IPS-11a (cell line): Measurements from ENCODE around the gene USP47.
A peak's percentile ranks its signal among the peaks of the same experiment; 100 is the strongest.

Experiments used
- H3K4me3 ChIP-seq: one replicate; pipeline ENCODE4 v1.5.1; 2013; ENCODE audit warnings: low read depth, low read length, control low read depth

Gene USP47

DNA sequence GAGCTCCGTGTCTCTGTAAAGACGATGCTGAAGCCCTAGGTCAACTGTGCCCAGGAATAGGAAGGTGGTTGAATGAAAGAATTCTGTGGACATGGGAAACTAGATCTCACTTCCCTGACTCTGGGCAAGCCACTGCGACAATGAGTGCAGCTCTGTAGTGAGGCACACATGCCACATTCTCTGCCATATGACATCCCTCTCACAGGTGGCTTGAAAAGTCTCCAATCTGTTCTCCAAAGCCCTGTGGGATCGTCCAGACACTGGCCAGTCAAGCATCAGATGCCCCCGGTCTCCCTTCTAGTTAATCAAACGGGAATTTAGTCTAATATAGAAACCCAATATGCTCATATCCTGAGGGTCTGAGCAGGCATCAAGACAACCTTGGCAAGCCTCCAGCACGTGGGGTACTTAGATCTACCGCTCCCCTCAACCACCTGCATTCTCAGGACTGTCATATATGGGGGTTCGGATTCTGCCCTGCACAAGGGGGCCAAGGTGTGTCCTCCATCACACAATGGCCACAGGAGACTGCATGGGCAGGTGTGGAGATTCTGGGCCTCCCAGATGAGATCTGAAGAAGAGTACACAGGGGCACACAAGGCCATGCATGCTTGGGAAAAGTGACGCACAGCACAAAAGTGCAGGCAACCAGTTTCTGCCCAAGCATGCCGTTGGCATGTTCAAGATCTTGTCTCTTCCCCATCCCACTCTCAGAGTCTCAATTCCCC lies 154.7 kb downstream of the USP47 start:
- H3K4me3 ChIP-seq = no peak overlapping the region

DNA sequence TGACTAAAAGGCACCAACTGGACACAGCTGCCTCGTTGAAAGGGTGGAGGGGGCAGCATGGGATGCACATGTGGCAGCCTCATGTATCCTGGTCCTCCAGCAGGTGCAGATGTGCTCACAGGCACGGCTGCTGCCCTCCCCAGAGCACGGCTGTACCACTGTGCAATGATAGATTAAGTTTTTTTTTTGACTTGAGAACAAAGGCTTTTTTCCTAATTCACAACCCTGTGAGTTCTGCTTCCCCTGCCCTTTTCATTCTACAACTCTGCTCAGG lies 155.2 kb downstream of the USP47 start:
- no peak overlapping the region for H3K4me3 ChIP-seq

DNA sequence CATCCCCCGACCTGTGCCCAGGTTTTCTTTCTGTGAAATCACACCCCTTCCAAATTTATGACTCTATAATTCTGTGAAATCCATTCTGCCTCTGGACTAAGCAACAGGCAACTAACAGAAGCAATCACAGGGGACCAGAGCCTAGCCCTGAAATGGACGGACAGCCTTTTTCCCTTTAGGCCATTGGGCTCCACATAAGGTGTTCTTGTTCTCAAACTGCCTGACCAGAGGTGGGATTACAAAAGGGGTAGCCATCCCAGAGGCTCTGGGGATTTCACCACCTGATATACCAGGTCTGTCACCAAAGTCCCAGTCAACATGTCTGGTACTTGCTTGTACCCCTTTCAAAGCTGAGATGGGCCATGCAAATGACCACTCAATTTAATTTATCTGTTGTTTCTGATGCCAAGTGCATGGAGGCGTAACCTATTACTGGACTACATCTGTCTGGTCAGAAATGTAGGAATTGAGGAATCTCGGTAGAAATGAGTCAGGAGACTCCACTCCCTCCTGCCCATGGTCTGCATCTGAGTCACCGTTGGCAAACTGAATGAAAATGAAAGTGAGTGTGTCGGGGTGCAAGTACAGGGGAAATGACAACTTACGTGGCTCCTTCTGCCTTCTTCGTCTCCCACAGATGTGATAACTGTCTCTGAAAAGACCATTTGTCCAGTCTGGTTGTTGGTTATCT lies 156.5 kb downstream of the USP47 start:
- no peak overlapping the region for H3K4me3 ChIP-seq

DNA sequence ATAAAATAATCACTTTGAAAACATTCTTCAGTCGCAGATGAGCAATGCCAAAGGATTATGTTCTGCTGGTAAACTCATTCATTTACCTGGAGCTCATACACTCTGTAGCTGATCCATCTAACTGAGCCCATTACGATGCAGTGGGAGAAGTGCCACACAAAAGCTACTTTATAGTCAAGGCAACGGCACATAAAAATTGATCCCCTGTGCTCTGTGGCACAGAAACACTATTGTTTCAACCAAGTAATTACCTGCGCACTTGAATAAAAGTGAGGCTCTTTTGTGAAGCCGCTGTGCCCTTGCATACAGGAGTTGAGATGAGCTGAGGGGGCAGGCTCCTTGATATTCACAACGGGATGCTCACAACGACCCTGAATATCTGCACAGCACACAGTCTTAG lies 159.4 kb downstream of the USP47 start:
- no peak overlapping the region for H3K4me3 ChIP-seq

DNA sequence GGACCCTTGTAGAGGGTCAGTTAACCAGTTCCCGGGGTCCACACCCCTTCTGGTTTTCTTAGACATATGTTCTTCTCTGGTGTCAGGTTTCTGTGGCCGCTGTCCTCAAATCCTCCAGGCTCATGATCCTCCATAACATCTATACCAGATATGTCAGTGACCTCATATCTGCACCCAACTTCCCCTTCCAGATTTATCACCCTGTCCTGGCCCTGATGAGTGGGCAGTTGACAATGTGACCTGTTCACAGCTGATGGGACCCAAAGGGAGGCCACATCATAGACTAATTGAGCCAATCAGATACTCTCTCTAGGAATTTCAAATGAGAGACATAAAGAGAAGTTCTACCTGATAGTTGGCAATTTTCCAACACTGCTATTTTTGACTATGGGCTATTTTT lies 161.6 kb downstream of the USP47 start:
- H3K4me3 ChIP-seq = no peak overlapping the region

DNA sequence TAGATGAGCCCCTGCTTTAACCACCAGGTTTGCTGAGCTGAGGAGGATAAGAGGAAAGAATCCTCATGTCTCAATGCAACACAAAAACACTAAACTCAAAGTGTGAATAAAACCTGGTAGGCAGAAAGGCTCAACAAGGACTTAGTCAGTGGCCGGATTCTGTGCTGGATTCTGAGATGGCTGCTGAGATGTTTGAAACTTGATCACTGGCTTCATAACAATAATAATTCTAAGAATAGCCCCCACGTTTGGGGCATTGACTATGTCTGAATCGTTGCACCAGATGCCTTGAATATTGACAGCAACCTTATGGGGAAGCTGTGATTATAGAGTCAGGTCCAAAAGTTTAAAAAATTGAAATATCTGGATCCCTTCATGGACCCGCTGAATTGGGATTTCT lies 162.0 kb downstream of the USP47 start:
- no peak overlapping the region for H3K4me3 ChIP-seq

DNA sequence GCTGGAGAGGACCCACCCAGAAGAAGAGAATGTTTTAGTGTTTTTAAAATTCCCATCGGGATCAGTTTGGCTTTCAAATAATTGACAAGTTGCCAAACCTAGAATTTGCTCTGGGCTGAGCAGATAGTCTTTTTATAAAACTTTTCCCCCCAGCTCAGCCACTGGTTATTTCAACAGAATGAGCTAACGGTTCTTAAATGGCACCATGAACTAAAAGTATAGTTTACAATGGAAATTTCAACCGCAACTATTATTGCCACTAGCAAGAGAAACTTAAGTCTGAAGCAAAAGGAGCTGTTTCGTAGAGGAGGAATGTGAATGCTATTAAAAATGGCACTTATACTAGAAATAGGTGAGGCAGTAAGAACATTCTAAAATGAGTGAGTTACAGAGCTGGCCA lies 163.3 kb downstream of the USP47 start:
- no peak overlapping the region for H3K4me3 ChIP-seq

DNA sequence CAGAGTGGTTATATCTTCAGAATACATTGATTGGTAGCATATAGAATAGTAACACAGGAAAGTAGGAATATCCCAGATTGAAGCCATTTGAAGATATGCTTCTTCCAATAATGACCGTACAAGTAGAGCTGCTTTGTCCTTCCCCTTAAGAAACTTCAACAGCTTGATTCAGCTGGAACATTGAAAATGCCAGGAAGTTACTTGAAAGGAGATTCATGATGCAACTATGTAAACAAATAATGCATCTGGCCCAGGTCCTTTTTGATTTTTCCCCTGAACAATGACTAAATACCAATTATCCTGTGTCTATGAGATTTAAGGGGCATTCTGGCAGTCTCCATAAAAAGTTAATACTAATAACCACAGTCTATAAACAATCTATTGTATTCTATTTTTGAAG lies 163.7 kb downstream of the USP47 start:
- H3K4me3 ChIP-seq = no peak overlapping the region

DNA sequence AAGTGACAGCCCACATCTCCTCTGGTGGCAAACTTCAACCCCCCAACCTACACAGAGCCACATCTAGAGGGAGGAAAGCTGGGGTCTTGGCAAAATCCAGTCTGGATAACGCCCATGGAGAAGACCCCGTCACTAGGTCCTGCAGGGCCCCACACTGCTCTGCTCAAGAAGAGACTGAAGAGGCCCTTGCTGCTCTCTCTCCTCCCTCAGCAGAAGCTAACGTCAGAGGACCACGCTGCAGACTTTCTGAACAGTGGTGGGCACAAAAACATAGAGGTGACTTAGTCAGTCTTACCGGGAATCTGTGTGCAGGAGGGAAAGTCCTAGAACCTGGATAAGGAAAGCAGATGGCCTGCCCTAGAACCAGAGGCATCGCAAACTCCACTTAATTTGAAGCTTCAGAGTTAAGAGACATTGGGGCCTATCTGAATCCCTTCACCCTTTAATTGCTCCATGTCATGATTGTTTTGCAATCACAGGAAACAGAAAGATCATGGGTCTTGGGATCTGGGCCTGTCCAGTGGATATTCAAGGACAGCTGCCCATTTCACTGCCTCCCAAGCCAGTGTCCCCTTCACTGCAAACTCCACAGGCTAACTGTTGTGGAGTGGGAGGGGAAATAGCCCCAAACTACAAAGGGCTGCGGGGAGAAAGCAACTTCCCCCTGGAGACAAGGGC lies 164.9 kb downstream of the USP47 start:
- H3K4me3 ChIP-seq = no peak overlapping the region

DNA sequence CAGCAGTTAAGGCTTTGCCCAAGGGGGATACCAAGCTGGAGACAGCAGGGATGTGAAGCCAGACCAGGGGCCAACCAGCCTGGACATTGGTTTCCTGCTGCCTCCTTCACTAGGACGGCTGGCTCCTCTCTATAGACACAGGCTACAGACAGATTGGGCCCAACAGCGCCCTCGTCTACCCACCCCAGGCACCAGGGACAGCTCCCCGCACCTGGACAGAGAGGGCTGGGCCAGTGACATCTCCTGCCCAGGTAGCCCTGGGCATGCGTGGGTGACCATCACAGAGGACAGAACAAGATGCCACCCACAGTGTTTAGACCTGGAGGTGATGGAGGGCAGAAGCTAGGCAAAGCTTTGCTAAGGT lies 165.4 kb downstream of the USP47 start:
- H3K4me3 ChIP-seq = no peak overlapping the region

DNA sequence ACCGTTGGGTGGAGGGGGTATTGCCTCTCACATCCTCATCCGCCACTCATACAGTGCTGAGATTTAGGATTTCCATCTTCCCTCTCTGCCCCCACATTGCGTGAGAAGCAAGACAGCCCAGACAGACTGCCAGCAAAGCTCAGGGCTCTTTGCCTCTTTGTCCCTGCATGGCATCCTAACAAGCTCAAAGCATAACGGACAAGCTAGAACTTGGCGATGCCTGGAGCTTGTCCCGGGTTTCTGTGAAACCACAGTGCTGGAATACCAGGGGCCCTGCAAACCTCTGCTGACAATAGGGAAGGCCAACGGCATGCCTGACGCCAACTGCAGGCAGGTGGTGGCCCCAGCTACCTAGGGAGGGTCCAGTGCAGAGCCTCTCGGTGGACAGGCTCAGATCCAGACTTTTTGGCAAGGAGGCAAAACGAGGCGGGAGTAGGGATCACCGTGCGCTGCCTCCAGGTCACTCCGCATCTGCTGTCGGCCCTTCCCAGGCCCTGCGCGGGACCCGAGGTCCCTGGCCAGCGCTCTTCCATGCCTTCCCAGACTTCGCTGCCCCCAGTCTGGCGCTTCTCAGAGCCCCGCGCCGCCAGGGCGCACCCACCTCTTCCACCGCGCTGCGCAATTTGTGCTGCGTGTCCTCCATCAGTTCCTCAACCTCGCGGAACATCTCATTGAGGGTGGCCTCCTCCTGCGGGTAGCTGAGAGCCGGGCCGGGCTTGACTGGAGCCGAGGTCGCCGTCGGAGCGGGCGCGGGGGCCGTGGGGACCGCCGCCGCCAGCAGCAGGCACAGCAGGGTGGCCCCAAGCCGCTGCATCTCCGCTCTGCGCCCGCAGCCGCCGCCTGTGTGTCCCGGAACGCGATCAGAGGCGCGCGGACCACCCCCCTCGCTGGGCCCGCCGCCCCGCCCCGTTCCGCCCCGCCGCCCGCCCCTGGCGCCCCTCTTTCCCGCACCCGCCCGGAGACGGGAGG lies 166.3 kb downstream of the USP47 start, which contains the start of gene DKK3:
Gene DKK3, minus strand, starts transcription at position 858 of the 969 bp plus-strand sequence. Its CDS starts 44 bp downstream, at position 814.
- H3K4me3 ChIP-seq = peak within 1 kb of the TSS; percentile 69
